ENCODE measurements around the gene OR2A5.

DNA sequence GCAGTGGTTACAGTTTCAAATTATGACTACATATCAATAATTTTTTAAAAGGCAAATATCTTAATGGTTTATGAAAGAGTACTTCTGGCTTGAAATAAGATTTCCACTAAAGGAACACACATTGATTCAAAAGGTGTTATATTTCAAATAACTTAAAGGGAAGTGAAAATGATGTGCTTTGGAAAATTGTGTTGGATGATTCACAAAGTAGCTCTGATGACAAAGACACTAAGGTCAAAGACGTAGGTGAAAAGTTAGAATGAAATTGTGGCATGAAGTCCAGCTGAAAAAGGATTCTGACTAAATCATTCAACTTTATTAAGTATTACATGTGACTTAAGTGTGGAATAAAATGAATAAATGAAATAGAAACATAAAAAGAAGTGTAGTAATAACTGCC lies 20.8 kb upstream of the OR2A5 start:
- TF ChIP-seq, protein P1, sequence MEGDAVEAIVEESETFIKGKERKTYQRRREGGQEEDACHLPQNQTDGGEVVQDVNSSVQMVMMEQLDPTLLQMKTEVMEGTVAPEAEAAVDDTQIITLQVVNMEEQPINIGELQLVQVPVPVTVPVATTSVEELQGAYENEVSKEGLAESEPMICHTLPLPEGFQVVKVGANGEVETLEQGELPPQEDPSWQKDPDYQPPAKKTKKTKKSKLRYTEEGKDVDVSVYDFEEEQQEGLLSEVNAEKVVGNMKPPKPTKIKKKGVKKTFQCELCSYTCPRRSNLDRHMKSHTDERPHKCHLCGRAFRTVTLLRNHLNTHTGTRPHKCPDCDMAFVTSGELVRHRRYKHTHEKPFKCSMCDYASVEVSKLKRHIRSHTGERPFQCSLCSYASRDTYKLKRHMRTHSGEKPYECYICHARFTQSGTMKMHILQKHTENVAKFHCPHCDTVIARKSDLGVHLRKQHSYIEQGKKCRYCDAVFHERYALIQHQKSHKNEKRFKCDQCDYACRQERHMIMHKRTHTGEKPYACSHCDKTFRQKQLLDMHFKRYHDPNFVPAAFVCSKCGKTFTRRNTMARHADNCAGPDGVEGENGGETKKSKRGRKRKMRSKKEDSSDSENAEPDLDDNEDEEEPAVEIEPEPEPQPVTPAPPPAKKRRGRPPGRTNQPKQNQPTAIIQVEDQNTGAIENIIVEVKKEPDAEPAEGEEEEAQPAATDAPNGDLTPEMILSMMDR (IDR thresholded peaks at IDR 0.05), result no peak
- TF ChIP-seq POLR2A (IDR thresholded peaks at IDR 0.05), result no peak

Measured in tibial nerve (tissue), 3 donors.